ENCODE measurements around the gene CCDC183.
A peak's percentile ranks its signal among the peaks of the same experiment; 100 is the strongest.
"Not testable (repeated sequence)": the region's sequence is repeated elsewhere in the genome, so short reads cannot be mapped to it uniquely, and the experiment has no call there.

CCDC183 gene

DNA sequence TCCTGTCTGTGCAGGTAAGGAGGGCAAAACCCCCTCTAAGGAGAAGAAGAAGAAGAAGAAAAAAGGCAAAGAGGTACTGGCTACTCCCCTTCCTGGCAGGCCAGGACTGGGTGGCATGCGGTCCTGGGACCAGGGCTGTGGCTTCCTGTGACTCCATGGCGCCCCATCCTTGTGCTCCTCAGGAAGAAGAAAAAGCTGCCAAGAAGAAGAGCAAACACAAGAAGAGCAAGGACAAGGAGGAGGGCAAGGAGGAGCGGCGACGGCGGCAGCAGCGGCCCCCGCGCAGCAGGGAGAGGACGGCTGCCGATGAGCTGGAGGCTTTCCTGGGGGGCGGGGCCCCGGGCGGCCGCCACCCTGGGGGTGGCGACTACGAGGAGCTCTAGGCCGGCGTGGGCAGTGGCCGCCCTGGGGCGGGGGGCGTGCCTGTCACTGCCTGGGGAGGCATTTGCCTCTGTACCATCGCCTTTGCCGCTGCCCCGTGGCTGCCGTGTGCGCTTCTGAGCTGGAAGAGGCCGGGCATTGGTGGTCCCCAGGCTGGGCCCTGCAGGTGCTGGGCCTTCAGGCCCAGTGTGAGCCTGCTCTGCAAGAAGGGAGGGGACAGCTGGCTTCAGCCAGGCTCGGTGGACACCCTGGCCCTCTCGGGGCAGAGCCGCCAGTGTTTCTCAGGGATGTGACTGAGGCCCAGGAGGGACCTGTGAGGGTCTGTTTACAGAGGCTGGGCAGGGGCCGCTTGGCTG lies 44.2 kb downstream of the CCDC183 start:
- no peak for DNase-seq

DNA sequence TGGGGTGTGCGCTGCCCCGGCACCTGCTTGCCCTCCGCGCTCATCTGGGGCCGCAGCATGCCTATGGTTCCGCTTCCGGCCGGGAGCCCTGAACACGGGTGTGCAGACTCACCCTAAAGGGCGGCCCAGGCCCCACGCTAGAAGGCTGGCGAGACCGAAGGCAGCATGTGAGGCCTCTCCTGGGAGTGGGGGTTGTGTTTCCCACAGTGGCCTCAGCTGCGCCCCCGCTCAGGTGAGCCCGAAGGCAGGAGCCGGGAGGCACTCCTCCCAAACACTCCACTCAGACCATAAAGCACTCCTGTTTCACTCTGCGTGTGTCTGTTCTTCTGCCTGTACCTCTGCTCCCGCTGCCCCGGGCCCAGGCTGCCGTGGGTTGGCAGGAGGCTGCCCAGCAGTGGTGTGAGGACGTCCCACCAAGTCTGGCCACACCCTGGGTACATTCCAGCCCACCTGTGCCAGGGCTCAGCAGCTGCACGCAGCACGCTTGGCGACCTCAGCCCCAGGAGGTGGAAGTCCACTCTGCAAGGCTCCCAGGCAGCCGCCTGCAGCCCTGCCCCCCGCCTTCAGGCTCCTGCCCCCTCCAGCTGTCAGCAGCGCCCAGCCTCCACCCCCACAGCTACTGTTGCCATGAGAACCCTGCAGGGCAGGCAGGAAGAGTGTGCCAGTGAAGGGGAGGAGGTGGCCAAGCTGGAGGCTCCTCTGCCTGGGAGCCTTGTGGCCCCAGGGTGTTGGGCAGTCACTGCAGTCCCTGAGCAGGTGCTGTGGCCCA lies 44.9 kb downstream of the CCDC183 start:
- DNase-seq = no peak

DNA sequence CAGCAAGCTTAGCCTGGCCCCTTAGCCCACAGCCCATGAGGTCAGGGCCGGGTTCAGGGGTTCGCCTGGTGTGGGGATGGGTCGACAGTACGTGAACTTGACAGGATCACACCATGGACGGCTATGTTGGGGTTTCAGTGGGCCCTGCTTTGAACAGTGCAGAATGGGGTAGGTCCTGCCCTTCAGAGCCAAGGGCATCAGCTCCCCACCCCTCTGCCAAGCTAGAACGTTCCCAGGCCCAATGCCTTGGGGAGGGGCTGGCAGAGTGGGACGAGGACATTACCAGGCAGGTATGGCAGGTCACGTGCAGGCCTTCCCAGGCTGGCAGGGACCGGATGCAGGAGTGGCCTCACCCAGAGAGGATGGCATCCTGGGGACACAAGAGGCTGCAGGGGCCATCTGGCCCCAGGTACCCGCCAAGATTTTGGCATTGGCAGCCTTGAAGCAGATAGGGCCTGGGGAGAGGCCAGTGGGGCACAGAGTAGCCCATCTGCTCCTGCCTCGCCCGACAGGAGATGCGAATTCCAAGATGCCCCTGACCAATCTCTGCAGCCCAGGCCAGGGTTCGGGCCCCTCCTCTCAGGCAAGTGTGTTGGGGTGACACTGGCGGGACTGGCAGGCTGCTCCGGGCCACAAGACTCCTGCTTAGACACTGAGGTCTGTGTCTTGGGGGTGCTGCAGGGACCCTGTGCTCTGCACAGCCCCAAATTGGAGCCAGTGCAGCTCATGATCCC lies 45.7 kb downstream of the CCDC183 start:
- not testable (repeated sequence) for DNase-seq

DNA sequence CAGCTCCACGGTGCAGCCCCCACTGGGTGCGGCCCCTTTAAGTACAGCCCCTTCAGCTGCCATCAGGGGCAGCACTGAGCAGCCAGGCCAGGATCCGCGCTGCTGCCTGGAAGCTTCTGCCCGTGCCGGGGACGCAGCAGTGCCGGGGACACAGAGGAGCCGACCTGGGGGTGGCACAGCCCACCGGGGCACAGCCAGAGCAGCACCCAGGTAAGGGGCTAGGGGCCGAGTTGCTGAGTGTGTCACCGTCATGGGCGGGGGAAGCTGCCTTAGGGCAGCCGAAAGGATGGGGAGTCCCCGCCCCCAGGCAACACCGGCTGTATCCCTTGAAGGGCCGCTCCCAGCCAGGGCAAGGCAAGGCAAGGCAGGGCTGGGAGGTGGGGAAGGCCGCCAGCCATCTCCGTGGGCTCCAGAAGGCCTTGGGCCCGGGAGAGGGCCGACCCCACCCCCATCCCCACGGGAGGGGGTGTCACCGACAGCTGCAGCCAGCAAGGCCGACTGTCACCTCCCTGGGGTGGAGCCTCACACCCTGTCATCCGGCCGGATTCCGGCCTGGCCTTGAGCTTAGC lies 46.3 kb downstream of the CCDC183 start, which contains the start of gene AJM1:
AJM1 (plus strand) TSS at position 99 of the 569 bp plus-strand sequence. CDS start 1,937 bp downstream, outside the sequence.
- peak; percentile 63 for DNase-seq

DNA sequence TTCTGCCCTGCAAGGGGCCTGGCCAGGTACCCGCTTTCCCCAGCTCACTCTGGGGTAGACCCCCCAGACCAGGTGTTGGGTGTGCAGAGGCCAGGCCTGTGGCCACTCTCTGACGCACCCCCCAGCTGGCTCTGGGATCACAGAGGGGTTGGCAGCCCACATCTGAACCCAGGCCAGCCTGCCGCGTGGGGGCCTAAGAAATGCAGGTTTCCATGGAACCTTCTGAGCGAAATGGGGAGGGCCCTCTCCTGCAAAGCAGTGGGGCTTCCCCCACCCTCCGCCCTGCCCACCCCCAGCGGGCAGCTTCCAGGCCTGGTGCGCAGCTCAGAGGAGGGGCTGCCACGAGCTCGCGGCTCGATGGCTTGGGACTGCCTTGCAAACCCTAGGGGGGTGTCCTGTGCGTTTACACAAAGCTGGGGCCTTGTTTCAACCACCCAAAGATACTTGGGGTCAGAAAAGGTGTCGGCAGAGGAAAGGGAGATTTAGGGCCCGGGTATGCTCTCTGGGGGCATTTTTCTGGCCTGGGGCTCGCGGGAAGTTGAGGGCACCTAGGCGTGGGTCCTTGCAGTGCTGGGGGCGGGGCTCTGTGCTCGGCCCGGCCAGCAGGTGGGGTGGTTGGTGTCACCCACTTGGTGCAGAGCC lies 47.1 kb downstream of the CCDC183 start:
- DNase-seq = not testable (repeated sequence)

DNA sequence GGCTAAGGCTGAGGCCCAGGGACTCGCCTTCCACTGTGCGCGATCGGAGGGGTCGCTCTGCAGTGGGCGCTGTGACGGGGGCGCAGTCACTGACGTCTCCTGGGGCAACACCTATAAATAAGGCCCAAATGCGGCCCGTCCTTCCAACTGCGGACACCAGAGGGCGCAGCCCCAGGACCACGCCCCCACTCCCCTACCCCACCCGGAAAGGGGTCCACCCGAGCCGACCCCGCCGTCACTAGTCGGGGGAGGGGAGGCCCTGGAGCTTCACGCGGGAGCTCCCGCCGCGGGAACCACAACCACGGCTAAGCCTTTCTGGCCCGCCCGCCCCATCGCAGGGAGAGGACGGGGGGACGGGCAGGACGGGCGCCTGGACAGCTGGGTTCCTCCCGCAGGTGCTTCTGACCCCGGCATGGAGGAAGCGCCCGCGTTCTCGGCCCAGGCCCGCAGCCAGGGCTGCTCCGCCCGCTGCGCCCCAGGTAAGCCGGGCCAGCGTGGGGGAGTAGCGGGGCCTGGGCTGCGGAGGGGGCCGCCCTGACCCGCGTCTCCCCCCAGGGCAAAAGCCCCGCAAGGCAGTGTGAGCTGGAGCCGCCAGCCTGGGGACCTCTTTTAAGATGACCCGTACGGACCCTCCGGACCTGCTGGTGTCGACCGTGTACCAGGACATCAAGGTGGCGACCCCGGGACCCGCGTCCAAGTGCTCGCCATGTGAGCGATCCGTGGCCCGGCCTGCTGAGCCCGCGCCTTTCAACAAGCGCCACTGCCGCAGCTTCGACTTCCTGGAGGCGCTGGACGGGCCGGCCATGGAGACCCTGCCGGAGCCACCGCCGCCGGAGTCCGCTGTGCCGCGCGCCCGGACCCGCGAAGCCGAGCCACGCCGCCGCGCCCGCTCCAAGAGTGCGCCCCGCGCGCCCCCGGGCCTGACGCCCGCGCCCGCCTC lies 47.9 kb downstream of the CCDC183 start:
- DNase-seq = peak; percentile 30

DNA sequence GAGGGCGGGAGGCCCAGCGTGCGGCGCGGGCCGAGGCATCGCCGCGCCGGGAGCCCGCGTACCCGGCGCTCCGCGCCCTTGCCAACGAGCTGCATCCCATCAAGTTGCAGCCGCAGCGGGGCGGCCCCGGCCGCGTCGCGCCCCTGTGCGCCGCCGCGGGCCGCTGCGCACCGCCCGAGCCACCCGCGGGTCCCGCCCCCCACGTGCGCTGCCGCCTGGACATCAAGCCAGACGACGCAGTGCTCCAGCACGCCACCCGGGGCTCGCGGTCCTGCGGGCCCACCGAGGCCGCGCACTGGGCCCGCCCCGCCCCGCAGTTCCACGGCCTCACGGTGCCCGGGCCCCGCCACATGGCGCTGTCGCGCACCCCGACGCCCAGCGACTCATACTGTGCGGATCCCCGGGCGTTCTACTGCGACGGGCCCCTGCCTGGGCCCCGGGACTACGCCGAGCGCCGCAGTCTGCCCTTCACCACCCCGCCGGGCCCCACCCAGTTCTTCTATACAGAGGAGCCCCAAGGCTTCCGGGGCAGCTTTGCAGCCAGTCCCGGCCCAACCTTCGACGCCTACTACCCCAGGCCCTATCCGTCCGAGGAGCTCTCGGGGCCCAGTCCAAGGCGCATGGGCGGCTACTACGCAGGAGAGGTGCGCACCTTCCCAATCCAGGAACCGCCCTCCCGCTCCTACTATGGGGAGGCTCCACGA lies 48.8 kb downstream of the CCDC183 start:
- no peak for DNase-seq

DNA sequence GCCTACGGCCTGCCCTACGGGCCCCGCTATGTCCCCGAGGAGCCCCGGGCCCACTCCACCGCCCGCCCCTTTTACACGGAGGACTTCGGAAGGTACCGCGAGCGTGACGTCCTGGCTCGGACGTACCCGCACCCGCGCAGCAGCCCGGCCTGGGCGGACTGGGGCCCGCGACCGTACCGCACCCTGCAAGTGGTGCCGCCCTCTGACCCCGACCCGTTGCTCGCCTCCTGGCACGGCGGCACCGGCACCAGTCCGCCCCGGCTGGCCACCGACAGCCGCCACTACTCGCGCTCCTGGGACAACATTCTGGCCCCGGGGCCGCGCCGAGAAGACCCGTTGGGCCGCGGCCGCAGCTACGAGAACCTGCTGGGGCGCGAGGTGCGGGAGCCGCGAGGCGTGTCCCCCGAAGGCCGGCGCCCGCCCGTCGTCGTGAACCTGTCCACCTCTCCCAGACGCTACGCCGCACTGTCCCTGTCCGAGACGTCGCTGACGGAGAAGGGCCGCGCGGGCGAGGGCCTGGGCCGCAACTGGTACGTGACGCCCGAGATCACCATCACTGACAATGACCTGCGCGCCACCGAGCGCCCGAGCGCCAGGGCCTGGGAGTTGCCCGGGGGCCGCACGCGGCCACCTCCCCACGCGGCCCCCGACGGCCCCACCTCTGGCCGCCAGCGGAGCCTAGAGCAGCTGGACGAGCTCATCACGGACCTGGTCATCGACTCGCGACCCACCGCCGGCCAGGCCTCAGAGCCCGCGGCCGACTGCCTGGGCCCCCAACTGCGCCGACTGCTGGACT lies 49.5 kb downstream of the CCDC183 start:
- DNase-seq = no peak

DNA sequence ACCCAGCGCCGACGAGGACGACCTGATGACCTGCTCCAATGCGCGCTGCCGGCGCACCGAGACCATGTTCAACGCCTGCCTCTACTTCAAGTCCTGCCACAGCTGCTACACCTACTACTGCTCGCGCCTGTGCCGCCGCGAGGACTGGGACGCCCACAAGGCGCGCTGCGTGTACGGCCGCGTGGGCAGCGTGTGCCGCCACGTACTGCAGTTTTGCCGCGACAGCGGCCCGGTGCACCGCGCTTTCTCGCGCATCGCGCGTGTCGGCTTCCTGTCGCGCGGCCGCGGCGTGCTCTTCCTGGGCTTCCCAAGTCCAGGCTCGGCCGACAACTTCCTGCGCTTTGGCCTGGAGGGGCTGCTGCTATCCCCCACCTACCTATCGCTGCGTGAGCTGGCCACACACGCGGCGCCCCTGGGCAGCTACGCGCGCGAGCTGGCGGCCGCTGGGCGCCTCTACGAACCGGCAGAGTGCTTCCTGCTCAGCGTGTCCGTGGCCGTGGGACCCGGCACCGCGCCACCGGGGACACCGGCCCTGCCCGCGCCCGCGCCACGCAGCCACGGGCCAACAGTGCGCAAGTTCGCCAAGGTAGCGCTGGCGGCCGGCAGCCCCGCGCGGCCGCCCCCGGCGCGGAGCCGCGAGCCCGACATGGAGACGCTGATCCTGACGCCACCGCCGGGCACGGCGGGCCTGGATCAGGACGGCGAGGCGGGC lies 50.4 kb downstream of the CCDC183 start:
- DNase-seq = no peak

DNA sequence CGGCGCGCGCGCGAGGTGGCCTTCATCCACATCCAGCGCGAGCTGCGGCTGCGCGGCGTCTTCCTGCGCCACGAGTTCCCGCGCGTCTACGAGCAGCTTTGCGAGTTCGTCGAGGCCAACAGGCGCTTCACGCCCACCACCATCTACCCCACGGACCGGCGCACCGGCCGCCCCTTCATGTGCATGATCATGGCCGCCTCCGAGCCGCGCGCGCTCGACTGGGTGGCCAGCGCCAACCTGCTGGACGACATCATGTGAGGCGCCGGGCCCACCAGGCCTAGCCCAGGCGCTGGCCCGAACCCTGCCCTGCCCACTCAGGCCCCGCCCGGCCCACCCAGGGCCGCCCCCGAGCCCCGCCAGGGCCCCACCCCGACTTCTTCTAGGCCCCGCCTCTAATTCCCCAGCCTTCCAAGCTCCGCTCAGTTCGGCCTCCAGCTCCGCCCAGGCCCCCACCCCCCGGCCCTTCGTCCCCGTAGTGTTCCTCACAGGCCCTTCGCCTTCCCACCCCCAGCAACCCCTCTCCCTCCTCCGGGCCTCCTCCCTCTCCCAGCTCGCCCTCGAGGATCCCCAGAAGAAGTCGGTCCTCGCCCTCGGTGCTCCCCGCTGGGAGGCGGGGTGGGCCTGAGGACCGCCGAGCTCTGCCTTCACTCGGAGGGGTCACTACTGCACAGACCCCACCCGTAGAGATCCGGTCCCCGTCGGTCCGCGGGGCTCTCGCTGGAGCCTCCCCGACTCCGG lies 51.1 kb downstream of the CCDC183 start:
- no peak for DNase-seq

DNA sequence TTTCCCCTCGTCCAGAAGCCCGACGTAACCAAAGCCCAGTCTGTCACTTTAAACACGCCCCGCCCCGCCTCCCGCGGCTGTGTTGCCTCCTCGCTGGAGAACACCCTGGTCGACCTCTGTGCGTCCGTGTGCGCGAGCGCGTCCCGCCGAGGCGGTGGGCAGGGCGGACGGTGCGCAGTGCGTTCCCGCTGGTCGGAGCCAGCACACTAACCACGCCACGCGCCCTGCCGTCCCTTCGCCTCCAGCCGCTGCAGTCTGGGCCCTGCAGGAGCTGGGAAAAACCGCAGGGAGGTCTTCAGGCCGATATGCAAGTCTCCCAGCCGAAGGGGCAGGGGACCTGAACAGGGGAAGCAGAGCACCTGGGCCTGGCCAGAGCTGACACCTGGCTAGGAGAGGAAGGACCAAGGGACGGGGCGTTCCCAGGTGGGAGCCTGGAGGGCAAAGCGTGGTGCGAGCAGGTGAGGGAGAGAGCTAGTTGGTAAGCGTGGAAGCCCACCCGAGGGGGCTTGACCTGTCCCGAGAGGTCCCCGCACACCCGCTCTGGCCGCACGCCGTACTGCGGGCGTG lies 51.8 kb downstream of the CCDC183 start:
- DNase-seq = peak; percentile 26

DNA sequence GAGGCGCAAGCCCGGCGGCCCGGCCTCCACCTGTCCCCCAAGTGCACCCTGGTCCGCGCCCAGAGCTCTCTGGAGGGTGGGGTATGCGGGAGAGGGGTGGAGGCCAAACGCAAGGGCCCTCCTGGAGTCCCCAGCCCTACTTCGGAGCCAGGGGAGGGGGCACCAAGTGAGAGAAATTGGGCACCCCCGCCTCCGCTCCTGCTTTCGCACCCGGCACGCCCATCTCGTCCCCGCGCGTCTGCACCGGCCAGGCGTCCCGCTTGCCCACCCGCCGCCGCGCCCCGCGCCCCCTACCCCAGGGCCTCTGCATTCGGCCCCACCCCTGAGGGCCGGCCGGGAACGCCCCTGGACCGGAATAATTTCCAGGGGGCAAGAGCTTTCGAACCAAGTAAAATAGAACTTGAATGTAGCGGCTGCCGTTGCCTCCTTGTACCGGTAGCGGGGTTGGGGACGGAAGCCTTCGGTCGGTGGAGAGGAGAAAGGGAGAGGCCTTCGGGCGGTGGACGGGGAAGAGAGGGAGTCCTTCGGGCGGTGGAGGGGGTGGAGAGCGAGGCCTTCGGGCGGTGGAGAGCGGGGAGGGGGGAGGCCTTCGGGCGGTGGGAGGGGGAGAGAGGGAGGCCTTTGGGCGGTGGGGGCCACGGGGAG lies 52.4 kb downstream of the CCDC183 start:
- DNase-seq = no peak

DNA sequence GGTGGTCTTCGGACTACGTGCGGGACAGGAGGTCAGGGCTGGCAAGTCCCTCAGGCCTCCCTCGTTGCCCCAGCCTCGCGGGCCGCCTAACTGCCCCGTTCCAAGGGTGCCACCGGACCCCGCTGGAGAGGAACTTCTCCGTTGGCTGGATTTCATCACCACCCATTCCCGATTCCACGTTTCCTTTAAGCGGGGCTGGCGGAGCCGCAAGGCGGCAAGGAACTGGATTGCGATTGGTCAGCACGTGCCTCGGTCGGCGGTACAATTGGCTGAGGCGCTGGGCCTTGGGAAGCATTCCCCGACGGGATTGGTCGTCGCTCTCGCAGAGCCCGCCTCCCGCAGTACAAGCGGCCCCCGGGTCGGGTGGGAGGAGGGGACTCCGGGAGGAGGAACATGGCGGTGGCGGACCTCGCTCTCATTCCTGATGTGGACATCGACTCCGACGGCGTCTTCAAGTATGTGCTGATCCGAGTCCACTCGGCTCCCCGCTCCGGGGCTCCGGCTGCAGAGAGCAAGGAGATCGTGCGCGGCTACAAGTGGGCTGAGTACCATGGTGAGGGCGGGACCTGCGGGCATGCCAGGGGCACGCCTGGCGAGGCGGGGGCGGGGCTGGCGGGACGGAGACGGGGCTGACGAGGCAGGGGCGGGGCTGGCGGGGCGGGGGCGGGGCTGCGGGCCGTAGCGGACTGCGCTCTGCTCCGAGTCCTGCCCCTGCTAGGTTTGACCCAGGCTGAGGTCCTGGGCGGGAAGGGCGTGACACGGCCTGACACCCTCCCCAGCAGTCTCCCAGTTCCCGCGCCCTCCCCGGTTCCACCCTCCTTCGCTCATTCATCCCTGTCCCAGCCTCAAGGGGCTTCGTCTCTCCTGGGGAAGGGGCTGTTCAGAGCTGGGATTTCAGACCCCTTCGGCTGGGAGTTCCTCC lies 53.2 kb downstream of the CCDC183 start, which contains the start of gene PHPT1:
PHPT1 (plus strand) TSS at position 372 of the 922 bp plus-strand sequence; CDS start at position 394, 22 bp downstream.
- DNase-seq = peak; percentile 91

DNA sequence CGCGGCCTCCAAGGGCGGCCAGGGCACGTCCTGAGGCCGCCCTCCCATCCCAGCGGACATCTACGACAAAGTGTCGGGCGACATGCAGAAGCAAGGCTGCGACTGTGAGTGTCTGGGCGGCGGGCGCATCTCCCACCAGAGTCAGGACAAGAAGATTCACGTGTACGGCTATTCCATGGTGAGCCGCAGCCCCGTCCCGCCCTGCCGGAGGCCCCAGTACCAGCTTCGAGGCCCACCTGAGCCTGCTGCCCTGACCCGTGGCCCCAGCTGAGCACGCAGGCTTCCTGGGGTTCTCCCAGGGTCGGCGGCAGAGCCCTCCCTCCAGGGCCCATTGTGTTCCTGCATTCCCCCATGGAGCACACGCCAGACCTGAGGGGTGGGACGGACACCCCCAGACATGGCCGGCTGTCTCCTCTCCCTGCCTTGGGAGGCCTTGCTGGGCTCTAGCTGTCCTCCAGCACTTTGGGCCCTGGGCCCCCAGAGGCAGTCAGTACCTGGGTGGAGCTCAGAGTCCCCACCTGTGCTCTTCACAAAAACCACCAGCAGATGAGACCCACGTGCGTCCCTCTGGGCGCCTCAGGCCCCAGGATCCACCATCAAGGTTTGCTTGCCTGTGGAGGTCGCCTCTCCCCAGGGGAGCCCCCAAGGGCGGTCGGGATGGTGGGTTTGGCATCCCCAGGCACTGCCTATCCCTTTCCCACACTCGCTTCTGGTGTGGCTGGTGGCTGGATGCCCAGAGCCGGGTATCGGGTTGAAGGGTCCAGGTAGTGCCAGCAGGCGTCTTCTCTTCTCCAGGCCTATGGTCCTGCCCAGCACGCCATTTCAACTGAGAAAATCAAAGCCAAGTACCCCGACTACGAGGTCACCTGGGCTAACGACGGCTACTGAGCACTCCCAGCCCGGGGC lies 54.1 kb downstream of the CCDC183 start:
- DNase-seq = no peak
